Ammon's horn (tissue), 1 donor: ENCODE data around the gene TMEM145.
"Not testable (repeated sequence)": the region's sequence is repeated elsewhere in the genome, so short reads cannot be mapped to it uniquely, and the experiment has no call there.

Source experiments
- DNase-seq: peaks from one replicate; pipeline ENCODE4 v3.0.0-alpha.2; 2016; ENCODE audit warnings: low spot score

Gene TMEM145

DNA sequence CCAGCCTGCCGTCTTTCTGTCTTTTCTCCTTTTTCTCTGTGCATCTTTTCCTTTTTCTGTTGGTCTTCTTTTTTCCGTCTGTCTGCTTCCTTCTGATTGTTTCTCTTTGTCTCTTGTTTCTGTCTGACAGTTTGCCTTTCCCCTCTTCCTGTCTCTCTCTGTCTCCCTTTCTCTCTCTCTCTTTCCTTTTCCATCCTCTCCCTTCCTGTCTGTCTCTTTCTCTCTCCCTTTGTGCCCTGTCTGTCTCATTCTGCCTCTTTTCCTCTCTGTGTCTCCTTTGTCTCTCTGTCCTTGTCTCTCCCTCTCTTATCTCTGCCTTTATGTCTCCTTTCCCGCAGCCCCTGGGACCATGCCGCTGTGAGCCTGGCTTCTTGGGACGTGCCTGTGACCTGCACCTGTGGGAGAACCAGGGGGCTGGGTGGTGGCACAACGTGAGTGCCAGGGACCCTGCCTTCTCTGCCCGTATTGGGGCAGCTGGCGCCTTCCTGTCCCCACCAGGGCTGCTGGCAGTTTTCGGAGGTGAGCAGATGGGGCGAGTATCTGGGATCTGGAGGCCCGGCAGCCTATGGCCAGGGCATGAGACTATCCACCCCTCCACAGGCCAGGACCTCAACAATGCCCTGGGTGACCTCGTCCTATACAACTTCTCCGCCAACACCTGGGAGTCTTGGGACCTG lies 21.7 kb downstream of the TMEM145 start:
- DNase-seq, result no peak

DNA sequence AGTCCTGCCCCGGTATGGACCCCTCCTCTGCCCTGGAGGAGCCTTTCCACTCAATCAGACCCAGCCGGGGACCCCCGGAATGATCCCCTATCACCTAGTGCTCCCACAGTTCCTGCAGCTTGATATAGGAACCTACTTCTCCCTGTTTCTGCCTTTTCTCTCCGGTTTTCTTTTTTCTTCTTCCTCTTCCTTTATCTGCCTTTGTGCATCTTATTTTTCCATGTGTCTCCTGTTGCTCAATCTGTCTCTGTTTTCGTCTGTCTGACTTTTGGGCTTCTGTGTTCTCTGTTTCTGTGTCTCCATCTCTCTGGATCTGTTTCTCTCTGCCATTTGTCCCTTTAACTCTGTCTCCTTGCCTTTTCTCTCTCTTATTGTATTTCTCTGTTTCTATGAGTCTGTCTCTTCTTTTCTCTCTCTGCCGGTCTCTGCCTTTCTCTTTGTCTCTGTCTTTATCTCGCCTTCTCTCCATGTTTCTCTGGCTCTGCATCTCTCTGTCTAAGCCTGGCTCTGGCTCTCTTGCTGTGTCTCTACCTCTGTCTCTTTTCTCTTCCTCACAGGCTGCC lies 22.3 kb downstream of the TMEM145 start:
- no peak for DNase-seq

DNA sequence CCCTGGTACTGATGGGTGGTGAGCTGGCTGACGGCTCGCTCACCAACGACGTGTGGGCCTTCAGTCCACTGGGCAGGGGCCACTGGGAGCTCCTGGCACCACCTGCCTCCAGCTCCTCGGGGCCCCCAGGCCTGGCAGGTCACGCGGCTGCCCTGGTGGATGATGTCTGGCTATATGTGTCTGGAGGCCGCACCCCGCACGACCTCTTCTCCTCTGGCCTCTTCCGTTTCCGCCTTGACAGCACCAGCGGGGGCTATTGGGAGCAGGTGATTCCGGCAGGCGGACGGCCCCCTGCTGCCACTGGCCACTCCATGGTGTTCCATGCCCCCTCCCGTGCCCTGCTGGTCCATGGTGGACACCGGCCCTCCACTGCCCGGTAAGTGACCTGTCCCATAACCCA lies 22.9 kb downstream of the TMEM145 start:
- no peak for DNase-seq

DNA sequence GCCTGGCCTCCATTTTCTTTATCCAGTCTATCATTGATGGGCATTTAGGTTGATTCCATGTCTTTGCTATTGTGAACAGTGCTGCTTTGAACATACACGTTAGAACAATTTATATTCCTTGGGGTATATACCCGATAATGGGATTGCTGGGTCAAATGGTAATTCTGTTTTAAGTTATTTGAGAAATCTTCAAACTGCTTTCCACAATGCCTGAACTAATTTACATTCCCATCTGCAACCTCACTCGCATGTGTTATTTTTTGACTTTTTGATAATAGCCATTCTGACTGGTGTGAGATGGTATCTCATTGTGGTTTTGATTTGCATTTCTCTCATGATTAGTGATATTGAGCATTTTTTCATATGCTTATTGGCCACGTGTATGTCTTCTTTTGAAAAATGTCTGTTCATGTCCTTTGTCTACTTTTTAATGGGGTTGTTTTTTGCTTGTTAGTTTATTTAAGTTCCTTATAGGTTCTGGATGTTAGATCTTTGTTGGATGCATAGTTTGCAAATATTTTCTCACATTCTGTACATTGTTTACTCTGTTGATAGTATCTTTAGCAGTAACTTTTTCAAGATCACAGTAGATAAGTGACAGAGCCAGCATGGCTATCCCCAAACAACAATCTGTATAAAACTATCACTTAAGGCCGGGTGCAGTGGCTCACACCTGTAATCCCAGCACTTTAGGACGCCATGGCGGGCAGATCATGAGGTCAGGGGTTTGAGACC lies 26.2 kb downstream of the TMEM145 start:
- DNase-seq, result not testable (repeated sequence)

DNA sequence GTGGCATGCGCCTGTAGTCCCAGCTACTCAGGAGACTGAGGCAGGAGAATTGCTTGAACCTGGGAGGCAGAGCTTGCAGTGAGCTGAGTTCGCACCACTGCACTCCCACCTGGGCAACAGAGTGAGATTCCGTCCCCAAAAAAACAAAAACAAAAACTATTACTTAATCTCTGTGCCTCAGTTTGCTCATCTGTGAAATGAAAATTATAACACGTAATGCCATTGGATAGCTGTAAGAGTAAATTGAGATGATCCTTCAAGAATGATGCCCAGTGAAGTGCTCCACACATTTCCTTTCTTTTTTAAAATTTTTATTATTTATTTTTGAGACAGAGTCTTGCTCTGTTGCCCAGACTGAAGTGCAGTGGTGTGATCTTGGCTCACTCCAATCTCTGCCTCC lies 26.8 kb downstream of the TMEM145 start:
- not testable (repeated sequence) for DNase-seq

DNA sequence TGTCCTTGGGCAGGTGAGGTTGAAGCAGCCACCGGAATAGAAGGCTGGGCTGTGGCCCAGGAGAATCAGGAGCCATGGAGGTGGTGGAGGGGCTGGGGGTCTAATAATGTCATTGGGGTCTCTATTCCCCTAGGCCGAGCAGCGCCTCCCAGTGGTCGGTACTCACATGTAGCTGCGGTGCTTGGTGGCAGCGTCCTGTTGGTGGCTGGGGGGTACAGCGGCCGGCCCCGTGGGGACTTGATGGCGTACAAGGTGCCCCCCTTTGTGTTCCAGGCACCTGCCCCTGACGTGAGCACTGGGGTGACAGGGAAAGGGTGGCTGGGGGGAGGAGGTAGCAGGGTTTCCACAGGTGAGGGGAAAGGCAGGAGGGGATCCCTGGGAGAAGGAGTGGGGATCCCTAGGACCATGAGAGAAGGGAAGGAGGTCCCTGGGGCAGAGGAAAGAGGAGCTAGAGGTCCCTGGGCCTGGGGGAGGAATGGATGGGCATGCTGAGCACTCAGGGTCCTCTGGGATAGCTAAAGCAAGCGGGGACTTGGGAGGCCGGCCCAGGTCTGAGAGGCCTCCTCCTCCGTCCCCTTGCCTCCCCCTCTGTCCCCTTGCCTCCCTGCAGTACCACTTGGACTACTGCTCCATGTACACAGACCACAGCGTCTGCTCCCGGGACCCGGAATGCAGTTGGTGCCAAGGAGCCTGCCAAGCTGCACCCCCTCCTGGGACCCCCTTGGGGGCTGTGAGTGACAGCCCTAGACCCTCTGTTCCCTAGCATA lies 30.4 kb downstream of the TMEM145 start:
- DNase-seq, result no peak

DNA sequence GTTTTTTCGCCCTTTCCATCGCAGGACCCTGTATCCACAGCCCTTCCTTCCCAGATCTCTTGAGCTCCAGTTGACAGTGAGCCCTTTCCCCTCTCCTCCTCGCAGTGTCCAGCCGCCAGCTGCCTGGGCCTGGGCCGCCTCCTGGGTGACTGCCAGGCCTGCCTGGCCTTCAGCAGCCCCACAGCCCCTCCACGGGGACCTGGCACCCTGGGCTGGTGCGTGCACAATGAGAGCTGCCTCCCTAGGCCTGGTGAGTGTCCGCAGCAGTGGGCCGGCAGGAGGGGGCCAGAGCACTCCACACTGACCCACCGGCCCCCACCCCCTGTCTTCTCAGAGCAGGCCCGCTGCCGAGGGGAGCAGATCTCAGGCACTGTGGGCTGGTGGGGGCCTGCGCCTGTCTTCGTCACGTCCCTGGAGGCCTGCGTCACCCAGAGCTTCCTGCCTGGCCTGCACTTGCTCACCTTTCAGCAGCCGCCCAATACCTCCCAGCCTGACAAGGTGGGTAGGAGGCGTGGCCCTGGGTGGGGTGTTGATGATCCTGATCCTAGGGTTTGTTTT lies 31.3 kb downstream of the TMEM145 start:
- no peak for DNase-seq

DNA sequence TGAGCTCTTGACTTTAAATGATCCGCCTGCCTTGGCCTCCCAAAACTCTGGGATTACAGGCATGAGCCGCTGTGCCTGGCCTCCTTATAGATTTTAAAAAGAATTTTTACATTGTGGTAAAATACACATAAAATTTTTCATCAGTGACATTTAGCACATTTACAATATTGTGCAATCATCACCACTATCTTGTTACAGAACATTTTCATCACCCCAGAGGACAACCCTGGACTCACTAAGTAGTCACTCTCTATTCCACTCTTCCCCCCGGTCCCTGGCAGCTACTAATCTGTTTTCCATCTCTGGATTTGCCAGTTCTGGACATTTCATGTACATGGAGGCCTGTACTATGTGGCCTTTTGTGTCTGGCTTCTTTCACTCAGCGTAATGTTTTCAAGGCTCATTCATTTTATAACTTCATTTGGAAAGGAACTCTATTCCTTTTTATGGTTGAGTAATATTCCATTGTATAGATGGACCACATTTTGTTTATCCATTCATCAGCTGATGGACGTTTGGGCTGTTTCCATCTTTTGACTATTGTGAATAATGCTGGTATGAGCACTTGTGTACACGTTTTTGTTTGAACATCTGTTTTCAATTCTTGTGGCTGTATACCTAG lies 32.2 kb downstream of the TMEM145 start:
- no peak for DNase-seq

DNA sequence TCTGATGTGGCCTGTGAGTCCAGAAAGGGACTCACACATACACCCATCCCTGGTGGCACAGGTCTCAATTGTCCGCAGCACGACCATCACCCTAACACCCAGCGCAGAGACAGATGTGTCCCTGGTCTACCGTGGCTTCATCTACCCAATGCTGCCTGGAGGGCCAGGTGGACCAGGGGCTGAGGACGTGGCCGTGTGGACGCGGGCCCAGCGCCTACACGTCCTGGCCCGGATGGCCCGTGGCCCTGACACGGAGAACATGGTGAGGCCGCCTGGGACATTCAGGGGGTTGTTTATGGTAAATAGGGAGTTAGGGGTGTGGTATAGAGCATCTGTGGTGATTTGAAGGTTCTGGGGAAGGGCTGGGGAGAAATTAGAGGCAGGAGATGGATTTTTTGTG lies 35.1 kb downstream of the TMEM145 start:
- no peak for DNase-seq

DNA sequence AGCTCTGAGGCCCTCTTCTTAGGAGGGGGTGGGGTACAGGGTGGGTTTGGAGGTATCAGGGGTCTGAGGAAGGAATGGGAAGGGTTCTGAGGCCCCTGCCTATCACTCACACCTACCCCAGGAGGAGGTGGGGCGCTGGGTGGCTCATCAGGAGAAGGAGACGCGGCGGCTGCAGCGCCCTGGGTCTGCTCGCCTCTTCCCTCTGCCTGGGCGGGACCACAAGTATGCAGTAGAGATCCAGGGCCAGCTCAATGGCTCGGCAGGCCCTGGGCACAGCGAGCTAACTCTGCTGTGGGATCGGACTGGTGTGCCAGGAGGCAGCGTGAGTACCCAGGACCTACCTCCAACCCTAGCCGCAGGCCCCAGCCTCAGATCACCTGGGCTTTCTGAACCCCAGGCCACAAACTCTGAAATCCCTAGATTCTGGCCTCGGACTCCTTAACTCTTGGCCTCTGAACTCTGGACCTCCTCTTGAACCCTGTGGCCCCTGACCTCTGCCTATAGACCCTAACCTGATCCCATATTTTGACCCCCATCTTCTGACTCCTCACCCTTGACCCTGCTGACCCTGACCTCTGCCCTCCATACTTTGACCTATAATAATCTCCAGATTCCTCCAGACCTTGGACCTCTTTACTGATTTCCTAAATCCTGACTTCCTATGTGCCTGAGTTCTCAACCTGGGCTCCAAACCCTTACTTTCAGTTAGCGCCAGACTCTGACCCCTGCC lies 36.4 kb downstream of the TMEM145 start:
- no peak for DNase-seq

DNA sequence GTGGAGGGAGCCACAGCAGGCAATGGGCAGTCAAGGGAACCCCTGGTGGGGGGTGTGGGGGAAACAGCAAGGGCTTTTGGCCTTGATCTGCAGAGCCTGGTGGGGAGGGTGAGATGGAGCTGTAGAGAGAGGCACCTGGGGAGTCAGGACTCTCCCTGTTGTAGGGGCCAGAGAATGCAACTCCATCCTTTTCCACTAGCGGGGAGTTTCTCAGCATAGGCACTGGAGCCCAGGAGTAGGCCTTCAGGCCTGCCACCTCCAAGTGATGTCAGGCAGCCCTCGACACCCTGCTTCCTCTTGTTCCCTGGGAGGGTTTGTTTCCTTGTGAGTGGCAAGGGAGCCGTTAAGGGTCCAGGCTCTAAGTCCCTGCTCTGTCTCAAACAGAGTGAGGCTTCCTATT lies 37.3 kb downstream of the TMEM145 start:
- DNase-seq, result no peak

DNA sequence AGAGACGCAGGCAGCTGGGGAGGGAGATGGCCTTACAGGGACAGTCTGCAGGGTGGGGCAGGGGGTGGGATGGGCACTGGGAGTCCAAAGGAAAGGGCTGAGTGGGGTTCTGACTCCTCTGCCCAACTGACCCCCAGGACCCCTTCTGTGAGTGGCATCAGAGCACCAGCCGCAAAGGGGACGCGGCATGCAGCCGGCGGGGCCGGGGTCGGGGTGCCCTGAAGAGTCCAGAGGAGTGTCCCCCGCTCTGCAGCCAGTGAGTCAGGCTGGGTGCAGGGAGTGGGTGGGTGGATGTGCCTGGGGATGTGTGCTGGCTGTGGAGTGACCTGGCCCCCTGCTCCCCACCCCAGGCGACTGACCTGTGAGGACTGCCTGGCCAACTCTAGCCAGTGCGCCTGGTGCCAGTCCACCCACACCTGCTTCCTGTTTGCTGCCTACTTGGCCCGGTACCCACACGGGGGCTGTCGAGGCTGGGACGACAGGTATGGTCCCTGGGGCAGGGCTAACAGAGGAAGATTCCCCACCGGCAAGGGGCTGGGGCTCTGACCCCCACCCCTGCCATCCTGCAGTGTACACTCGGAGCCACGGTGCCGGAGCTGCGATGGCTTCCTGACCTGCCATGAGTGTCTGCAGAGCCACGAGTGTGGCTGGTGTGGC lies 38.1 kb downstream of the TMEM145 start:
- no peak for DNase-seq

DNA sequence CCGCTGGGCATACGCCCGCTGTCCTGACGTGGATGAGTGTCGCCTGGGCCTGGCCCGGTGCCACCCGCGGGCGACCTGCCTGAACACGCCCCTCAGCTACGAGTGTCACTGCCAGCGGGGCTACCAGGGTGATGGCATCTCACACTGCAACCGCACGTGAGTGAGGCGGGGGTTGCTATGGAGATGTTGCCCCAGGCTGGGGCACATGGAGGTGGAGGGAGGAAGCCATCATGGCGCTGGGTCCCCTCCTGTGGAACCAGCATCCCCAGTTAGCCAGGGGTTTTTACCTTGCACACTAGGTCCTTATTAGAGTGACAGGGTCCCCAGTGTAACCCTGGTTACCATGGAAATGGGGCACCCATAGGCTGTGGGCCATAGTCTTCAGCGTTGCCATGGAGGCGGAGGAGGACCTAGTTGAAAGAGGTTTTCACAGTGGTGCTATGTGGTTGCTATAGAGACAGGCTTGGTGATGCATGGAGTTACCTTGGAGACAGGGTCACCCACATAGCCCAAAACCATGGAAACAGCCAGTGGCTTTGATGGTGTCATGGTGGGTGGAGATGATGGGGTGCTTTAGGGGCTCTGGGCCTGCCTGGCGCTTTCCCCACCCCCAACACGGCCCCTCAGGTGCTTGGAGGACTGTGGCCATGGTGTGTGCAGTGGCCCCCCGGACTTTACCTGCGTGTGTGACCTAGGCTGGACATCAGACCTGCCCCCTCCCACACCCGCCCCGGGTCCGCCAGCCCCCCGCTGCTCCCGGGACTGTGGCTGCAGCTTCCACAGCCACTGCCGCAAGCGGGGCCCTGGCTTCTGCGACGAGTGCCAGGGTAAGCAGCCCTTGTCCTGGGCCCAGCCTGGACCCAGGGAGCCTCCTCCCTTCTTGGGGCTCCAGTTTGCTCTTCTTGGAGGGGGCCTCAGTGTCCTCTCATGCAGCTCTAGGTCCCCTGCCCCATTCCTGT lies 39.5 kb downstream of the TMEM145 start:
- DNase-seq, result peak; percentile 91

DNA sequence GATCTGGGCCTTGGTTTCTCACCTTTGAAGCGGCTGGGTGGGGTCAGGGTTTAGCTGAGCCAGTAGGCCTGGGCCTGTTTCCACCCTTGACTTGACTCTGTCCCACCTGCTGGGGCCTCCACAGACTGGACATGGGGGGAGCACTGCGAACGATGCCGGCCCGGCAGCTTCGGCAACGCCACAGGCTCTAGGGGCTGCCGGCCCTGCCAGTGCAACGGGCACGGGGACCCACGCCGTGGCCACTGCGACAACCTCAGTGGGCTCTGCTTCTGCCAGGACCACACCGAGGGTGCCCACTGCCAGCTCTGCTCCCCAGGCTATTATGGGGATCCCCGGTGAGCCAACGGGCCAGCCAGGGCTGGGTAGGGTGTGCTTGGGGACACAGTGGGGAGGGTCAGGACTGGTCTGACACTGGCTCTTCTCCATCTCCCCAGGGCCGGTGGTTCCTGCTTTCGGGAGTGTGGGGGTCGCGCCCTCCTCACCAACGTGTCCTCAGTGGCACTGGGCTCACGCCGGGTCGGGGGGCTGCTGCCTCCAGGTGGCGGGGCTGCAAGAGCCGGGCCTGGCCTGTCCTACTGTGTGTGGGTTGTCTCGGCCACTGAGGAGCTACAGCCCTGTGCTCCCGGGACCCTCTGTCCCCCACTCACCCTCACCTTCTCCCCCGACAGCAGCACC lies 40.4 kb downstream of the TMEM145 start:
- DNase-seq, result no peak

DNA sequence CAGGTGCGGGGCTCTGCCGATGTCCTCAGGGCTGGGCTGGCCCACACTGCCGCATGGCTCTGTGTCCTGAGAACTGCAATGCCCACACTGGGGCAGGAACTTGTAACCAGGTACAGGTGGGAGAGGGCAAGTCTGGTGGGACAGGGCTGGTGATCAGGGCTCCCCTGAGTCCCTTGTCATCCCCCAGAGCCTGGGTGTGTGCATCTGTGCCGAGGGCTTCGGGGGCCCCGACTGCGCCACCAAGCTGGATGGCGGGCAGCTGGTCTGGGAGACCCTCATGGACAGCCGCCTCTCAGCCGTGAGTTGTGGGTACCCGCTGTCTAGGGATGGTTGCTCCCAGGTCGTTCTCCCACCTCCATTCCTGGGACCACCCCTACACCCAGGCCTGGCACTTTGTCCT lies 42.8 kb downstream of the TMEM145 start:
- DNase-seq, result no peak

DNA sequence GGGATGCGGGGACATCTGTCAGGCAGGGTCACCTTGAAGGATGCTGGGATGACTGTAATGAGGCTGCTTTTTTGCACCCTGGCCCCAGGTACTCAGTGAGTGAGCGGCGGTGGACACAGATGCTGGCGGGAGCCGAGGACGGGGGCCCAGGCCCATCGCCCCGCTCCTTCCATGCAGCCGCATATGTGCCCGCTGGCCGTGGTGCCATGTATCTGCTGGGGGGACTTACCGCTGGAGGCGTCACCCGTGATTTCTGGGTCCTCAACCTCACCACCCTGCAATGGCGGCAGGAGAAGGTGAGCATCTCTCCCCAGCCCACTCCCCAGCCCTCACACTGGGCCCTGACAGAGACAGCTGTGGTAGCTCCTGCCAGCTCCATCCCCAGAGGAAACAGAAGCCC lies 43.6 kb downstream of the TMEM145 start:
- no peak for DNase-seq

DNA sequence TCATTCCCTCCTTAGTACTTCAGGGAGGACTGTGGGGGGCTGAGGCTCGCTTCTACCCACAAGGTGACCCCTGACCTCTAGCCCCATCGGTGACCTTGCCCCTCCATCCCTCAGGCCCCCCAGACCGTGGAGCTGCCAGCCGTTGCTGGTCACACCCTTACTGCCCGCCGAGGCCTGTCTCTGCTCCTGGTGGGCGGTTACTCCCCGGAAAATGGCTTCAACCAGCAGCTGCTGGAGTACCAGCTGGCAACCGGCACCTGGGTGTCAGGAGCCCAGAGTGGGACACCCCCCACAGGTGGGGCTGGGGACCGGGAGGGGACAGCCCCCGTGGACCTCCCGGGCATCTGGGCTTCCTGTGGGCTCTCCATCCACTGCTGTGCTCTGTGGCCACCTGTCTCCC lies 44.2 kb downstream of the TMEM145 start:
- no peak for DNase-seq

DNA sequence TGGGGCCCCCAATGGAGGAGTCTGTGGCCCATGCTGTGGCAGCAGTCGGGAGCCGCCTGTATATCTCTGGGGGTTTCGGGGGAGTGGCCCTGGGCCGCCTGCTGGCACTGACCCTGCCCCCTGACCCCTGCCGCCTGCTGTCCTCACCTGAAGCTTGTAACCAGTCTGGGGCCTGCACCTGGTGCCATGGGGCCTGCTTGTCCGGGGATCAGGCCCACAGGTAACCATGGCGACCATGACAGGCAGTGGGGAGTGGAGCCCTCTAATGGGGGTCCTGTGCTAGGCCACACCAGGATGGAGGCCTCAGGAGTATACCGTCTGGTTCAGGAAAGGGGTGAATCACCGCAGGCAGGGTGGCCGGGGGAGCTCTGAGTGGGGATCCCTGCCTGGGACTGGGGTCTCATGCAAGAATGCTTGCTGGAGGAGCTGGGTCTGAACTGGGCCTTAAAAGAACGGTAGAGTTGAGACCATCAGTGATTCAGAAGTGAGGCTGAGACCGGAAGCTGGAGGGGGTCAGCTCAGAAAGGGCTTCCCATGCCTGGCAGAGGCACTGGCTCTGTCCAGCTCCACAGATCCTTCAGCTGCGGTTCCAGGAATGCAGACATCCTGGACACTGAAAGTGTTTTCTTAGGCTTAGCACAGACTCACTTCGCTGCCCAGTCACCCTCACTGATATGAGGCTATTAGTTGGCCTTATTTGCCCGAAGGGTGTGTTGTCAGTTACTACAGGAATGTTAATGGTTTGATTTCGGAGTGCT lies 47.9 kb downstream of the TMEM145 start:
- DNase-seq, result no peak
